Fibroblast of lung (primary cell): Measurements from ENCODE around the gene RIGI.

Source experiments
- EZH2 ChIP-seq: IDR thresholded peaks from 2 replicates; pipeline ENCODE4 v1.5.1; 2012; ENCODE audit warnings: low read length, control low read depth, mild to moderate bottlenecking; ENCODE audit errors: missing control alignments
- TF ChIP-seq, protein P1 (sequence below), 2 donors: IDR thresholded peaks in 1 of 2; conservative IDR thresholded peaks in 1 of 2; 1 replicate in 1 of 2; 2 replicates in 1 of 2; pipeline ENCODE4 v1.5.1; 2011 to 2012; ENCODE audit warnings: low read length in 2 of 2, control low read depth in 1 of 2, inconsistent platforms in 1 of 2, low read depth in 1 of 2, mild to moderate bottlenecking in 1 of 2

DNA sequence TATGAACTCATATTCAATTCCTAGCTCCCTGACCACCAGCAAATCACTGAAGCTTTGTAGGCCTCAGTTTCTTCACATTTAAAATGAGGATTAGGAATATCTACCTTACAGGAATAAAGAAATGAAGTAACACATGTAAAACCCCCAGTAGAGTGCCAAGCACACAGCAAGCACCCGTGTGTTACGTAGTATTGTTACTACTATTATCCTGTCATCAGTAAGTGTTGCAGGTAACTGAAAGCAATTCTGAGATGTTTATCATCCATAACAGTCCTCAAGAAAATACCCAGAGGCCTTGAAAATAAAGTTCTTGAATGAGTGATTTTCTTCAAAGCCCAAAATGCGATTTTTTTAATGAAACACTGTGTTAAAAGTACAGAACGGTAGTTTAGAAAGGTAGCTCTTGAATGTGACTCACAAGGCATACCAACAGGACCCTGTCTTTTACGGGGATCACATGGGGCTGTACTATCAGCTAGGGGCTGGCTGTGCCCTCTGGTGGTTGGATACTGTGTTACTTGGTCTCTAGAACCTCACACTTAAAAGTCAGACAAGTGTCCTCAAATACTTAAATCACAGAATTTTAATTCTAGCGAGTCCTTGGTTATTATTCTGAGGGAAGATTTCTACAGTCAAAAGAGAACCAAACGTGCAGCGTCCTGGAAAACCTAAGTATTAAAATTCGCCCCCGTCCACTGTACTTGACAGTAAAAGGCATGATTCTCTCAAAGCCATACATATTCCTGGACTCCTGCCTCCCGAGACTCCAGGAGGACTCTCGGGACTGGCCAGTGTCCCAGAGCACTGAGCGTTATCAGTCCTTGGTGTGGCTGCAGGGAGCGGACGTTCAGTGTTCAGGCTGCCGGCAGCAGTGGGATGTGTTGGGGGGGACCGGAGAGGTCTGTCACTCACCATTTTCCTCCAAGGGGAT is 46.2 kb upstream of the RIGI start:
- TF ChIP-seq, protein P1, sequence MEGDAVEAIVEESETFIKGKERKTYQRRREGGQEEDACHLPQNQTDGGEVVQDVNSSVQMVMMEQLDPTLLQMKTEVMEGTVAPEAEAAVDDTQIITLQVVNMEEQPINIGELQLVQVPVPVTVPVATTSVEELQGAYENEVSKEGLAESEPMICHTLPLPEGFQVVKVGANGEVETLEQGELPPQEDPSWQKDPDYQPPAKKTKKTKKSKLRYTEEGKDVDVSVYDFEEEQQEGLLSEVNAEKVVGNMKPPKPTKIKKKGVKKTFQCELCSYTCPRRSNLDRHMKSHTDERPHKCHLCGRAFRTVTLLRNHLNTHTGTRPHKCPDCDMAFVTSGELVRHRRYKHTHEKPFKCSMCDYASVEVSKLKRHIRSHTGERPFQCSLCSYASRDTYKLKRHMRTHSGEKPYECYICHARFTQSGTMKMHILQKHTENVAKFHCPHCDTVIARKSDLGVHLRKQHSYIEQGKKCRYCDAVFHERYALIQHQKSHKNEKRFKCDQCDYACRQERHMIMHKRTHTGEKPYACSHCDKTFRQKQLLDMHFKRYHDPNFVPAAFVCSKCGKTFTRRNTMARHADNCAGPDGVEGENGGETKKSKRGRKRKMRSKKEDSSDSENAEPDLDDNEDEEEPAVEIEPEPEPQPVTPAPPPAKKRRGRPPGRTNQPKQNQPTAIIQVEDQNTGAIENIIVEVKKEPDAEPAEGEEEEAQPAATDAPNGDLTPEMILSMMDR (conservative IDR thresholded peaks at IDR 0.05 in 1 of 2, IDR thresholded peaks at IDR 0.05 in 1 of 2; ENCODE audit: low read depth in 1 of 2, low read length in 2 of 2): peak; percentile 68 to 74
- TF ChIP-seq EZH2: no peak
